Gastroesophageal sphincter (tissue), 3 donors: ENCODE data around the gene KIZ.

Source experiments
- POLR2A ChIP-seq, 2 donors: fragments of 450-650 bp; IDR thresholded peaks; one replicate each; pipeline ENCODE4 v1.6.1; 2017; ENCODE audit warnings: antibody characterized with exemption in 2 of 2, mild to moderate bottlenecking in 2 of 2, moderate library complexity in 1 of 2
- POLR2AphosphoS5 ChIP-seq: sonication (generic); formaldehyde crosslinking; IDR thresholded peaks from one replicate; pipeline ENCODE4 v1.6.1; 2017; ENCODE audit warnings: antibody characterized with exemption
- TF ChIP-seq, protein P1 (sequence below), 4 experiments: fragments of 200-600 bp in 2 of 4; fragments of 450-650 bp in 2 of 4; sonication (generic) in 1 of 4; IDR thresholded peaks; one replicate each; pipeline ENCODE4 v1.5.1; 2017 to 2019; ENCODE audit warnings: antibody characterized with exemption in 4 of 4, mild to moderate bottlenecking in 2 of 4, moderate library complexity in 2 of 4

DNA sequence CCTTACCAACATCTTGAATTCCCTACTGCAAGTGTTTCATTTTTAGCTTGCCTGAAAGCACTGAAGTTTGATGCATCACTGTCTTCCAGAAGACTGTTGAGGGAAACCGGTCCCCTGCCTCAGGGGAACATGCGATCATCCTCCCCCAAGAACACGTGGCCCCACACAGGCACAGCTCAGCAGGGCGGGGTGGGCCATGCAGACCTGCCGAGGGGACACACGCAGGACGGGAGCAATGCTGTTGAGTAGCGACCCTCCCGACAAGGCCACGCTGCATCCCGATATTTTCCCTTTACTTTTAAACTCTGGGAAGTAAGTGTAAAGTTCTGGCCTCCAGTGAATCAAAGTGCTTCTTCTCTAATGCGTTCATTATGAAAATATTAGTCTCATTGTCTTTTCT, 117.9 kb downstream of the KIZ start:
- TF ChIP-seq, protein P1, sequence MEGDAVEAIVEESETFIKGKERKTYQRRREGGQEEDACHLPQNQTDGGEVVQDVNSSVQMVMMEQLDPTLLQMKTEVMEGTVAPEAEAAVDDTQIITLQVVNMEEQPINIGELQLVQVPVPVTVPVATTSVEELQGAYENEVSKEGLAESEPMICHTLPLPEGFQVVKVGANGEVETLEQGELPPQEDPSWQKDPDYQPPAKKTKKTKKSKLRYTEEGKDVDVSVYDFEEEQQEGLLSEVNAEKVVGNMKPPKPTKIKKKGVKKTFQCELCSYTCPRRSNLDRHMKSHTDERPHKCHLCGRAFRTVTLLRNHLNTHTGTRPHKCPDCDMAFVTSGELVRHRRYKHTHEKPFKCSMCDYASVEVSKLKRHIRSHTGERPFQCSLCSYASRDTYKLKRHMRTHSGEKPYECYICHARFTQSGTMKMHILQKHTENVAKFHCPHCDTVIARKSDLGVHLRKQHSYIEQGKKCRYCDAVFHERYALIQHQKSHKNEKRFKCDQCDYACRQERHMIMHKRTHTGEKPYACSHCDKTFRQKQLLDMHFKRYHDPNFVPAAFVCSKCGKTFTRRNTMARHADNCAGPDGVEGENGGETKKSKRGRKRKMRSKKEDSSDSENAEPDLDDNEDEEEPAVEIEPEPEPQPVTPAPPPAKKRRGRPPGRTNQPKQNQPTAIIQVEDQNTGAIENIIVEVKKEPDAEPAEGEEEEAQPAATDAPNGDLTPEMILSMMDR (IDR thresholded peaks at IDR 0.05) = no peak
- TF ChIP-seq POLR2AphosphoS5 = no peak
- no peak for TF ChIP-seq POLR2A (IDR thresholded peaks at IDR 0.05)
